ENCODE data around the gene DNMBP.
"Not testable (repeated sequence)": the region's sequence is repeated elsewhere in the genome, so short reads cannot be mapped to it uniquely, and the experiment has no call there.

DNA sequence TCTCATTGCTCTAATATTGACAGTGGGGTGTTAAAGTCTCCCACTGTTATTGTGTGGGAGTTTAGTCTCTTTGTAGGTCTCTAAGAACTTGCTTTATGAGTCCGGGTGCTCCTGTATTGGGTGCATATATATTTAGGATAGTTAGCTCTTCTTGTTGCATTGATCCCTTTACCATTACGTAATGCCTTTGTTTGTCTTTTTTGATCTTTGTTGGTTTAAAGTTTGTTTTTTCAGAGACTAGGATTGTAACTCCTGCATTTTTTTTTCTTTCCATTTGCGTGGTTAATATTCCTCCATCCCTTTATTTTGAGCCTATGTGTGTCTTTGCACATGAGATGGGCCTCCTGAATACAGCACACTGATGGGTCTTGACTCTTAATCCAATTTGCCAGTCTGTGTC, 142.5 kb downstream of the DNMBP start:
- TF ChIP-seq, protein P1, sequence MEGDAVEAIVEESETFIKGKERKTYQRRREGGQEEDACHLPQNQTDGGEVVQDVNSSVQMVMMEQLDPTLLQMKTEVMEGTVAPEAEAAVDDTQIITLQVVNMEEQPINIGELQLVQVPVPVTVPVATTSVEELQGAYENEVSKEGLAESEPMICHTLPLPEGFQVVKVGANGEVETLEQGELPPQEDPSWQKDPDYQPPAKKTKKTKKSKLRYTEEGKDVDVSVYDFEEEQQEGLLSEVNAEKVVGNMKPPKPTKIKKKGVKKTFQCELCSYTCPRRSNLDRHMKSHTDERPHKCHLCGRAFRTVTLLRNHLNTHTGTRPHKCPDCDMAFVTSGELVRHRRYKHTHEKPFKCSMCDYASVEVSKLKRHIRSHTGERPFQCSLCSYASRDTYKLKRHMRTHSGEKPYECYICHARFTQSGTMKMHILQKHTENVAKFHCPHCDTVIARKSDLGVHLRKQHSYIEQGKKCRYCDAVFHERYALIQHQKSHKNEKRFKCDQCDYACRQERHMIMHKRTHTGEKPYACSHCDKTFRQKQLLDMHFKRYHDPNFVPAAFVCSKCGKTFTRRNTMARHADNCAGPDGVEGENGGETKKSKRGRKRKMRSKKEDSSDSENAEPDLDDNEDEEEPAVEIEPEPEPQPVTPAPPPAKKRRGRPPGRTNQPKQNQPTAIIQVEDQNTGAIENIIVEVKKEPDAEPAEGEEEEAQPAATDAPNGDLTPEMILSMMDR (IDR thresholded peaks at IDR 0.05) = not testable (repeated sequence)
- TF ChIP-seq POLR2A, EP300 (IDR thresholded peaks at IDR 0.05): not testable (repeated sequence)
